NCI-H526 (cell line): Measurements from ENCODE around the gene GREB1.

ENCODE experiments used
- DNase-seq, 2 experiments: peaks; one replicate each; lab custom pipeline; 2025; lab: John Stamatoyannopoulos, UW

Gene GREB1

DNA sequence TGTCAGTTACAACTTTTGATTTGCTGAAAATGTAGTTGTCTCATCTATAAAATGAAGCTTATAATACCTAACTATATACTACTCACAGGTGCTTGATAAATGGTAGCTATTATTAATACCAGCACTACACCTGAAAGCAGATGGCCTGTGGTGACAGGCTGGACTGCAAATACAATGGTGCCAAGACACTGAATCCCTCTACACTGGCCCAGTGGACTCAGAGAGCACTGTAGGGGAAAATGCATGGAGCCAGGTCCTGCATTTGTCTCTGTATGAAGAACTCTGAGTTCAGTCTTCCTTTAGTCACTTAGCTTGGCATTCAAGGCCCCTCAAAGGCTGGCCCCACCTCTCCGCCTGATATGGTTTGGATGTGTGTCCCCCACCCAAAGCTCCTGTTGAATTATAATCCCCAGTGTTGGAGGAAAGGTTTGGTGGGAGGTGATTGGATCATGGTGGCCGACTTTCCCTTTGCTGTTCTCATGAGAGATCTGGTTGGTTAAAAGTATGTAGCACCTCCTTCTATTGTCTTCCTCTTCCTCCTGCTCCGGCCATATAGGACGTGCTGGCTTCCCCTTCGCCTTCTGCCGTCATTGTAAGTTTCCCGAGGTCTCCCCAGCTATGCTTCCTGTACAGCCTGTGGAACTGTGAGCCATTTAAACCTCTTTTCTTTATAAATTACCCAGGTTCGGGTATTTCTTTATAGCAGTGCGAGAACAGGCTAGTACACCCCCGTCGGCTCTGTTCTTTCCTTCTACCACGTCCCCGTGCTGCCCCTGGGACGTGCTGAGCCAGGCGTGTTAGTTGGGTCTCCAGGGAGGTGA lies 147.3 kb downstream of the GREB1 start:
- DNase-seq = no peak

GRCh38 chr2:11681722-11682589 lies 148.1 kb downstream of the GREB1 start:
- DNase-seq = peak; percentile 21 to 79

- DNase-seq = no peak
Observed at GRCh38 chr2:11682590-11682915, 148.7 kb downstream of the GREB1 start.

DNA sequence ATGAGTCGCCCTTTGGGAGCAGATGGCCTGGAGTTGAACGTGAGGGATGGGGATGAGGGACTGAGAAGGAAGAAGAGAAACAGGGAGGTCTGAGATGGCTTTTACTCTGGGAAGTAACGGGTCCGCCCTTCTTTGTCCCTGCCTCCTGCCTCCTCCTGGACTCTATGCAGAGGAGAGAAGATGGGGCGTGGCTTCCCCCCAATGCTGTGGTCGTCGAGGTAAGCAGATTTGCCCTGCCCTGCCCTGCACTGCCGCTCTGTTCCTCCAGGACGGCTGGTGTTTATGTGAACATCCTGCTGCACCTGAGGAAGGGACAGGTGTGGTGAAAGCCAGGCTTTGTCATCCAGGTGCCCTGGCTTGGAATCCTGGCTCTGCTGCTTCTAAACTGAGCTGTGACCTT lies 149.6 kb downstream of the GREB1 start:
- peak in 1 of 2 experiments; percentile 21 for DNase-seq

- no peak for DNase-seq
Observed at GRCh38 chr2:11683966-11684365, 150.1 kb downstream of the GREB1 start.

- DNase-seq = no peak
Observed at GRCh38 chr2:11684894-11685460, 151.1 kb downstream of the GREB1 start.

GRCh38 chr2:11685906-11686470 lies 152.1 kb downstream of the GREB1 start:
- no peak for DNase-seq

DNA sequence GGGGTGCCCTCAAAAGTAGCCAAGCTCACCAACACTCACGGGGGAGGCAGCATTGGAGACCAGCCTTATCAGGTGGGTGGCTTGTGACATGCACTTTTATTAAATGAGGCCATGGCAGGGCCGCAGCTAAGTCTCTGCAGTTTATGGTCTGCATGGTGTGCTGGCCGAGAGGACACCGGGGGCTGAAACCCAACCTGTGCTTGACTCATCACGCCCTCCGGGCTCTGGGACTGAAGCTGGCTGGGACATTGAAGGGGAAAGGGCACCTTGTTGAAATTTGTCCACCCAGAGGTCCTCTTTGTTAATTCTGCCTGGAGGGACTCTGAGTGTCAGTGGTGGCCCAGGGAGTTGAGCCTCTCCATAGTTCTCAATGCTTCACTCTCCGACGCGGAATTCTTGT lies 153.9 kb downstream of the GREB1 start:
- no peak for DNase-seq

DNA sequence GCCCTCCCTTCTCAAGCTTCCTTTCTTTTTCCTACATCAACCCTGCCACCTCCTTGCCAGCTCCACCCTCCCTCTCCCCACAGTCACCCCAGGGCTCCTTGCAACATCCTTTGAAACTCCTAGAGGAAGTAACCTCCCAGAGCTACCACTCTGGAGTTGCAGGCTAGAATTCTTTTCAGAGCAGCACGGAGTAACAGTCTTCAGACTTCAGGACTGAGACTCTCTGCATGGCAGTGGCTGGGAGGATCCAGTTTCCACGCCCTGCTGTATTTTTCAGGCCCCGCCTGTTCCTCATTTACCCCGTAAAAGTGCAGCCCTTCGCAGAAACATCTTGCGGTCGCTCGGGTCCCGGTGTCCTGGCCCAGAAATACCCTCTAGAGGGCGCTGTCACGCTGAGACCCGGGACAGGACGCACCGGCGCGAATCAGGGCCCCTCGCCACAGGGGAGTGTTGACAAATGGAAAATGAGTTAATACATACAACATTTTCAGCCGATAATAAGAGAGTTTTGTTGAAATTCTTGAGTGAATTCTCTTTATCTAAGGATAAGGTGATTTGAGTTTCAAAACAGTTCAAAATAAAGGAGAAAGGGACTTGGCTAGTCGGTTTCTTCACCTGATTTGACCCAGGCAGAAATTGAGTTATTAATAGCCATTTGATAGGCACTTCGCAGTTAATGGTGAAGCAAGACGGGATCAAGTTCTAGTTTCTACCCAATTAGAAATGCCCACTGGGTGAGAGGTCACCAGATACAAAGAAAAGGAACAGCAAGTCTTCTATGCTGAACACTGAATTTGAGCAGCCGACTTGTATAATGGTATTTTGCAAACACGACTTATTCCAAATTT lies 154.6 kb downstream of the GREB1 start:
- peak; percentile 32 to 88 for DNase-seq

DNA sequence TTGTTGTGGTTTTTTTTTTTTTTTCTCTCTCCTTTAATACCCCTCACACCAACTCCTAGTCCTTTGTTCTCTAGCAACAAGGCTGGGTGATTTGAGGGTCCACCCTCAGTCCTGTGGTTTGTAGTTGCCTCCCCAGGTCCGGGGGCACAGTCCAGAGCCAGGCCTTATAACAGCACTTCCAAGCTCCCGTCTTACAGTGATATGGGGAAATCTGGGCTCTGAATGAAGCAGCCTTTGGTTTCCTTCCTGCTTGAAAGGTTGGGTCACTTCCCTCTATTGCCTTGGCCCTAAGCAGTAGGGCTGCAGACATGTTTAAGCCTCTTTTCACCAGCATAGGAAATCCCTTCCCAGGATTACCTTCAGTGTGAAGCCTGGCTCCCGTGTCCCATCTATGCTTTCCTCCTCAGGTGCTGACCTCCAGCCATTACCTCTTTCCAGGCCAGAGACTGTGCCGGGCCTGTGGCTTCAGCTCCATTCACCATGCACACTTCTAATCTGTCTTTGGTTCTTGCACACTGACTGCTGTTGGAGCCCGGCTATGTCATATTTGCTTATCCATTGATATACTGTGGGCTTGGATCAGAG lies 157.3 kb downstream of the GREB1 start:
- DNase-seq = no peak
